Measurements from ENCODE around the gene SETBP1. TPM values are rescaled to one million over a fixed set of nuclear protein-coding genes. Genes with fewer than 3 reads are reported as not detected.

The SETBP1 gene
- total RNA-seq, 2 donors from 2014 or later, result 17.3 to 20.1 TPM

DNA sequence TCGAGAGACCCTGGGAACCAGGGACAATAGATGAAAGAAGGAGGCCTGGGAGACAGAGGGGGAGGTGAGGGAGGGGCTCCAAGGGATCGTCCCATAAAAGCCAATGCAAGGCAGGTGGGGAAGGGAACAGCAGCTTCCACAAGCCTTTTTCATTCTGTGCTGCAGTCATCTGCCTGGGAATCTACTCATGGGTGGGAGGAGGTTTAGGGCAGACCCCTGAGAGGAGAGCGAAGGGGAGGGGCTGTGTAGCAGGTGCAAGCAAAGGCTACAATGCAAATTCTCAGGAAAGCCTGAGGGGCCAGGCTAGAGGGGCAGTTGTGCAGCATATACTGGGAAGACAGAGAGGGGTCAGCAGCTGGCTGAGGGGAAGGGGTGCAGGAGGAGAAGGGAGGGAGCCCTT, 135.4 kb downstream of the SETBP1 start:
- Histone ChIP-seq H3K27me3 (ENCODE audit: control insufficient read depth, insufficient read depth, low read length, poor library complexity, severe bottlenecking) (no peaks in the 10 kb centered on the region), H3K36me3 (ENCODE audit: control insufficient read depth, insufficient read depth, low read length) (peaks cover 2% of the 10 kb centered on the region), H3K27ac (ENCODE audit: low read depth, low read length) (peak overlapping the region; percentile 94), H3K4me3 (ENCODE audit: low read length) (no peak overlapping the region), H3K9ac (ENCODE audit: extremely low read depth, low read length, poor library complexity, severe bottlenecking) (no peak overlapping the region), H3K9me3 (ENCODE audit: control insufficient read depth, low read length) (no peaks in the 10 kb centered on the region), H3K4me1 (ENCODE audit: control insufficient read depth, insufficient read depth, low read length) (peaks cover 6% of the 10 kb centered on the region)
- Mint-ChIP-seq H3K36me3 (ENCODE audit: low read depth) (no peaks in the 10 kb centered on the region), H3K27ac (no peak overlapping the region), H3K9me3 (no peaks in the 10 kb centered on the region), H3K27me3 (ENCODE audit: insufficient read depth) (no peaks in the 10 kb centered on the region), H3K4me1 (no peaks in the 10 kb centered on the region), H3K4me3 (no peak overlapping the region)
- WGBS, 2 experiments (ENCODE audit: insufficient coverage in 1 of 2, insufficient read length in 1 of 2), result 44 to 47% methylated on average over 3 of the region's 3 CpGs
- TF ChIP-seq, protein P1, sequence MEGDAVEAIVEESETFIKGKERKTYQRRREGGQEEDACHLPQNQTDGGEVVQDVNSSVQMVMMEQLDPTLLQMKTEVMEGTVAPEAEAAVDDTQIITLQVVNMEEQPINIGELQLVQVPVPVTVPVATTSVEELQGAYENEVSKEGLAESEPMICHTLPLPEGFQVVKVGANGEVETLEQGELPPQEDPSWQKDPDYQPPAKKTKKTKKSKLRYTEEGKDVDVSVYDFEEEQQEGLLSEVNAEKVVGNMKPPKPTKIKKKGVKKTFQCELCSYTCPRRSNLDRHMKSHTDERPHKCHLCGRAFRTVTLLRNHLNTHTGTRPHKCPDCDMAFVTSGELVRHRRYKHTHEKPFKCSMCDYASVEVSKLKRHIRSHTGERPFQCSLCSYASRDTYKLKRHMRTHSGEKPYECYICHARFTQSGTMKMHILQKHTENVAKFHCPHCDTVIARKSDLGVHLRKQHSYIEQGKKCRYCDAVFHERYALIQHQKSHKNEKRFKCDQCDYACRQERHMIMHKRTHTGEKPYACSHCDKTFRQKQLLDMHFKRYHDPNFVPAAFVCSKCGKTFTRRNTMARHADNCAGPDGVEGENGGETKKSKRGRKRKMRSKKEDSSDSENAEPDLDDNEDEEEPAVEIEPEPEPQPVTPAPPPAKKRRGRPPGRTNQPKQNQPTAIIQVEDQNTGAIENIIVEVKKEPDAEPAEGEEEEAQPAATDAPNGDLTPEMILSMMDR (conservative IDR thresholded peaks at IDR 0.05), result no peak
- no peak for DNase-seq

DNA sequence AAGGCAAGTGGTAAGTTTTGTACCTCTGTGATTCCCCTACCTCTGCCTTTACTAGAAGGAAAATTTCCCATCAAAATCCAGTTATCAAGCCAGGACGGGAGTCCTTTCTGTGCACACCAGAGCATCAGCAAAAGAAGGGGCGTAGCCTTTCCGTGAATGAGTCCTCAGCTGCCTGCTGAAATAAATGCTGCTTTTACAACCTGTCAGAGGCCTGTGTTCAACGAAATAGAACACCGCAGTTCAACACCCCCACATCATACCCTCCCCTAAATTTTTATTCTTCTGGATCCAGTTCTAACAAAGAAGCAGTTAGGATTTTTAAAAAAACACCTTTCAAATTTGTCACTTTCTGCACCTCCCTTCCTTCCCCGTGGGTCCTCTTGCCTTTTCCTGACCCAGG, 135.8 kb downstream of the SETBP1 start:
- no peak for DNase-seq
- 80 to 92% methylated on average over 4 to 6 of the region's 6 CpGs for WGBS, 2 experiments (ENCODE audit: insufficient coverage in 1 of 2, insufficient read length in 1 of 2)
- Histone ChIP-seq H3K9me3 (ENCODE audit: control insufficient read depth, low read length) (no peaks in the 10 kb centered on the region), H3K36me3 (ENCODE audit: control insufficient read depth, insufficient read depth, low read length) (no peaks in the 10 kb centered on the region), H3K4me1 (ENCODE audit: control insufficient read depth, insufficient read depth, low read length) (peaks cover 6% of the 10 kb centered on the region), H3K27me3 (ENCODE audit: control insufficient read depth, insufficient read depth, low read length, poor library complexity, severe bottlenecking) (no peaks in the 10 kb centered on the region), H3K9ac (ENCODE audit: extremely low read depth, low read length, poor library complexity, severe bottlenecking) (no peak overlapping the region), H3K4me3 (ENCODE audit: low read length) (no peak overlapping the region), H3K27ac (ENCODE audit: low read depth, low read length) (peak overlapping the region; percentile 94)
- TF ChIP-seq, protein P1 (conservative IDR thresholded peaks at IDR 0.05), result no peak
- Mint-ChIP-seq H3K4me3 (no peak overlapping the region), H3K9me3 (no peaks in the 10 kb centered on the region), H3K27me3 (ENCODE audit: insufficient read depth) (no peaks in the 10 kb centered on the region), H3K4me1 (no peaks in the 10 kb centered on the region), H3K27ac (no peak overlapping the region), H3K36me3 (ENCODE audit: low read depth) (no peaks in the 10 kb centered on the region)

DNA sequence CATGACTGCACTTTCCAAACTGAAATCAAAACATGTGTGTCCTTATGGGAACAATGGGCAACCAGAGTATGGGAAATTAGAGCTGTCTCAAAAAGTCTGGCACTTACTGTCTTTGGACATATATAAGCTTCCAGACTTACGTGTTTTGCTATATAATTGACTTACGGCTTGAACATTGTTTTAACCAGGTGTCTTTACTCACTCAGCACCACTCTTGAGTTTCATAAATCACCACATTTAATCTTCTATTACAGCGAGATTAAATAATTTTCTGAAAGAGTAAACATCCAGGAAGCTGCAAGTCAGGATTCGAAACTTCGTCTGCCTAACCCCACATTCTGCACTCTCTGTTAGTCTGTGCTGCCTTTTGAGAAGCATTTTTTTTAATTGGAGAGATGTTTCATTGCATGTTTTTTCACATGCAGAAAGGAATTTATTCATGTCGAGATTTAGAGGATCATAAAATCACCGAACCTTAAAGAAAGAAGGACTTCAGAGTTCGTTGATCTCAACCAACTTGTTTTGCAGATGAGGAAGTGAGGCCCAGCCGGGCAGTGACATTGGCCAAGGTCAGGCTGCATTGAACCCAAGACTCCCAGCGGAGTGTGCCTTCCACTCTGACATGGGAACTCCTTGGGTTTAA, 137.3 kb downstream of the SETBP1 start:
- no peak for DNase-seq
- Mint-ChIP-seq H3K4me3 (no peak overlapping the region), H3K9me3 (no peaks in the 10 kb centered on the region), H3K27ac (no peak overlapping the region), H3K36me3 (ENCODE audit: low read depth) (no peaks in the 10 kb centered on the region), H3K4me1 (no peaks in the 10 kb centered on the region), H3K27me3 (ENCODE audit: insufficient read depth) (no peaks in the 10 kb centered on the region)
- Histone ChIP-seq H3K9ac (ENCODE audit: extremely low read depth, low read length, poor library complexity, severe bottlenecking) (no peak overlapping the region), H3K9me3 (ENCODE audit: control insufficient read depth, low read length) (no peaks in the 10 kb centered on the region), H3K4me3 (ENCODE audit: low read length) (no peak overlapping the region), H3K4me1 (ENCODE audit: control insufficient read depth, insufficient read depth, low read length) (peaks cover 6% of the 10 kb centered on the region), H3K36me3 (ENCODE audit: control insufficient read depth, insufficient read depth, low read length) (no peaks in the 10 kb centered on the region), H3K27ac (ENCODE audit: low read depth, low read length) (no peak overlapping the region), H3K27me3 (ENCODE audit: control insufficient read depth, insufficient read depth, low read length, poor library complexity, severe bottlenecking) (no peaks in the 10 kb centered on the region)
- 88 to 95% methylated on average over 6 to 10 of the region's 10 CpGs for WGBS, 2 experiments (ENCODE audit: insufficient coverage in 1 of 2, insufficient read length in 1 of 2)
- TF ChIP-seq, protein P1 (conservative IDR thresholded peaks at IDR 0.05), result no peak

All from endodermal cell (in vitro differentiated cells).